ENCODE measurements around the gene SNRNP25.
"Not testable (repeated sequence)": the region's sequence is repeated elsewhere in the genome, so short reads cannot be mapped to it uniquely, and the experiment has no call there.

The SNRNP25 gene

GRCh38 chr16:42069-42457 is 11.6 kb upstream of the SNRNP25 start:
- DNase-seq (ENCODE audit: low spot score): no peak

- DNase-seq (ENCODE audit: low spot score): no peak
Measured at GRCh38 chr16:42691-43090, 10.9 kb upstream of the SNRNP25 start.

DNA sequence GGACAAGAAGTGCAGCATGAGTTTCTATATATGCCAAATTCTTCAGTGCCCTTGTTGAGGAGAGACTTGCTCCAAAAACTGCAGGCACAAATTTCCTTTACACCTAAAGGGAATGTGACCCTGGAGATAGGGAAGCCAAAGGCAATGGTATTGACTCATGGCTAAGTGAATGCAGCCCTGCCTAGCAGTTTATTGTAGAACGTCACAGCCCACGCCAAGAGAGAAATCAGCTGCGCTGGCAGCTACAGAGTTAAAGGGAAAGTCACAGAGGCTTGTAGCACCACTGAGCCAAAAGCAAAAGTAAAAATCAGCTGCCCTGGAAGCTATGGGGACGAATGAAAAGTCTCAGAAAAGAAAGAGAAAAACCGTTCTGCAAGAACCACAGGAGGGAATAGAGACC is 10.3 kb upstream of the SNRNP25 start:
- no peak for DNase-seq (ENCODE audit: low spot score)

- no peak for DNase-seq (ENCODE audit: low spot score)
Measured at GRCh38 chr16:44655-45054, 9.0 kb upstream of the SNRNP25 start.

DNA sequence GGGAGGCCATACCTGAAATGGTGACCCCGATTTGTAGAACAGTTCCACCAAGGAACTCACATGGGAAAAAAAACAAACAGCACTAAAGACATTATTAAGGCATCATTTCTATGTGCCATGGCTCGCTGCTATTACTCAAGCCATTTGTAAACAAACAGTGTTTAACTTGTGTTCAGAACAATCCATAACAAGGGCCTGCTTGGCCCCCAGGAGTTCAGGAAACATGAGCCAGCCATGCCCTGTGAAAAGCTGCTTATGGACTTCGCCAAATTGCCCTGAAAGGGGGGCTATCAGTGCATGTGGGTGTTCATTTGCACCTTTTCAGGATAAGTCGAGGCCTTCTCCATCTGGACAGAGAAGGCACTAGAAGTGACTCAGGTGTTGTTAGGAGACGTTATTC is 8.2 kb upstream of the SNRNP25 start:
- no peak for DNase-seq (ENCODE audit: low spot score)

GRCh38 chr16:46510-46909 is 7.1 kb upstream of the SNRNP25 start:
- DNase-seq (ENCODE audit: low spot score): not testable (repeated sequence)

GRCh38 chr16:47234-47633 is 6.4 kb upstream of the SNRNP25 start:
- no peak for DNase-seq (ENCODE audit: low spot score)

- DNase-seq (ENCODE audit: low spot score): no peak
Measured at GRCh38 chr16:50769-51591, 2.6 kb upstream of the SNRNP25 start.

DNA sequence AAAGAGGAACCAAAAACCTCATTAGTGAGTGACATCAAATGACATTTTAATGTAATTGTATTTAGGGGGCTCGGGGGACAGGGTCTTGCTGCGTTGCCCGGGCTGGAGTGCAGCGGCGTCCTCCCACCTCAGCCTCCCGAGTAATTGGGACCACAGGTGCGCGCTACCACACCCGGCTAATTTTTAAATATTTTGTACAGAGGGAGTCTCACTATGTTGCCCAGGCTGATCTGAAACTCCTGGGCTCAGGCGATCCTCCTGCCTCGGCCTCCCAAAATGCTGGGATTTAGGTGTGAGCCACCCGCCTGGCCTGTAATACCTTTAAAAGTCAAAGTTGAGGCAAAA is 581 bp downstream of the SNRNP25 start:
- DNase-seq (ENCODE audit: low spot score): no peak

DNA sequence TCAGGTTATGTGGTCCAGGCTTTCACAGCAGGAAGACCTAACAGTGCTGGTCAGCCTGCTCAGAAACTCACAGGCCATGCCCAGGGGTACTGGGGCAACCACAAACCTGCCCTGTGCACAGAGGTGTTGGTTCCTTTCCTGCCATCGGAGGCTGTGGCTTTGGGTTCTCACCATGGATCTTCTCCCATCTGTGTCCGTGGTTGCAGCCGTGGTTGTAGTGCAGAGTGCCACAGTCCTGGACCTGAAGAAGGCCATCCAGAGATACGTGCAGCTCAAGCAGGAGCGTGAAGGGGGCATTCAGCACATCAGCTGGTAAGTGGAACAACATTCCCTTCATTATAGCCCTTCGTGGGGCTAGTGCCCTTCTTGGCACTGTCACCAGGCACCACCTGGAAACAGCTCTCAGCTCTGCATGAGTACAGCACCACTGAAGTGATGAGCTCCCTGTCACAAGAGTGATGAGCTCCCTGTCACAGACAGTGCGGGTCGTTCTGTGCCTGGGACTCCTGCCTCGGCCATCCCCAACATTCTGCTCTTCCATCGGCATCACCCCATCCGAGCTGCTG is 2.0 kb downstream of the SNRNP25 start:
- no peak for DNase-seq (ENCODE audit: low spot score)

- no peak for DNase-seq (ENCODE audit: low spot score)
Measured at GRCh38 chr16:56231-56927, 2.8 kb downstream of the SNRNP25 start.

GRCh38 chr16:57711-58110 is 4.1 kb downstream of the SNRNP25 start:
- DNase-seq (ENCODE audit: low spot score): no peak

DNA sequence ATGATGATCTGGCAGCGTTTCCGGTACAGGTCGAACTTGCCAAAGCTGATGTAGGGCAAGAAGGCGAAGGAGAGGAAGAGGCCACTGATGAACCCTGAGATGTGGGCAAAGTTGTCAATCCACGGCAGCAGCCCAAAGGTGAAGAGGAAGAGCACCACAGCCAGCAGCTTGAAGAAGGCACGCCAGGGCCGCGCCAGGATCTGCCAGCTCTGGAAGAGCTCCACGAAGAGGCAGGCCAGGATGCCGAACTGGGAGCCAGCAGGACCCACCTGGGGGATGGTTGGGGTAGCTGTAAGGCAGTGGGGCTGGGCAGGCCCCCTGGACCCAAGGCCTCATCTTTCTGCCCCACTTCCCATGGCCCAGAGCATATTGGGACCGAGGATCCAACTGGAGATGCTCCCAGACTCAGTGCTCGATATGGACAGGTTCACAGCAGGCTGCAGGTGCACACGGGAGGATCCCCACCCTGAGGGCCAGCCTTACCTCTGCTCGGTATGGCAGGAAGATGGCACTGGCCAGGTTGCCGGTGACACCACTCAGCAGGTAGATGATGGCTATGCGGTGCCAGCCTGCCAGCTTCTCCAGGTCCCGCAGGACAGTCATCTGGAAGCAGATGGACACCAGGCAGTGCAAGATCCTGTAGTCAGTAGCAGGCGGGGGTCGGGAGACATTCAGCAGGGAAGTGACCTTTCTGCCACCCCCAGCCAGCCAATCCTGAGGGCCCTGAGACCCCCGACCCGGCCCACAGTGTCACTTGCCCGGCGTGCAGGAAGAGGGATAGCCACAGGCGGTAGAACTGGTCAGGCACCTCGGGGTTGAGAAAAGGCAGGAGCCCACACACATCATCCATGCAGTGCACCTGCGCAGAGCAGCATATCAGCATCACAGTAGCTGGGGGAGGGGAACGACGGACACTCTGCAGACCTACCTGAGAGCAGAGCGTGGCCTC is 5.1 kb downstream of the SNRNP25 start:
- no peak for DNase-seq (ENCODE audit: low spot score)

DNA sequence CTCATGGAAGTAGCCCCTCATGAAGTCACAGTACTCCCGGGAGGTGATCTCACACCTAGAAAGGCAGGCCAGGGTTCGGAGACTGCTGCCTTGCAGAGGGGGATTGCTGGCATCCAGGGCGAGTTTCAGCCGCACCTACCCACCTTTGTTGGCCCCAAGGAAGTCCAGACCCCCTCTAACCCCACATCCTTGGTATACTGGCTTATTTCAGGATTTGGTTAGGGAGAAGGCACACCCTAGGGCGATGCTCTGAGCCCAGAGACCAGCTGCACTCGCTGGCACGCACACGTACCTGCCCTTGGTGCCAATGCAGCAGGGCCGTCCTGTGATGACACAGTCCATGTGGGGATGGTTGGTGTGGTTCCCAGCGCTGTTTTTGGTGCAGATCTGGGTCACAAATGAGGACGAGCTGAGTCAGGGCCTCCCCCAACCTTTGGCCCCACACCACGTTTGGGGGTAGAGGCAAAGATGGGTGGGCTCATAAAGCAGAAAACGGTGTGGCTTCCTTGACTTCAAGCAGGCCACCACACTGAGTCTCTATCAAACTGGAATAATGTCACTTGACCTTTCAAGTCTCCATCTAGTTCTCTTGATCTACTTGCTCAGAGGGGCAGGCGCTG is 5.9 kb downstream of the SNRNP25 start:
- no peak for DNase-seq (ENCODE audit: low spot score)

DNA sequence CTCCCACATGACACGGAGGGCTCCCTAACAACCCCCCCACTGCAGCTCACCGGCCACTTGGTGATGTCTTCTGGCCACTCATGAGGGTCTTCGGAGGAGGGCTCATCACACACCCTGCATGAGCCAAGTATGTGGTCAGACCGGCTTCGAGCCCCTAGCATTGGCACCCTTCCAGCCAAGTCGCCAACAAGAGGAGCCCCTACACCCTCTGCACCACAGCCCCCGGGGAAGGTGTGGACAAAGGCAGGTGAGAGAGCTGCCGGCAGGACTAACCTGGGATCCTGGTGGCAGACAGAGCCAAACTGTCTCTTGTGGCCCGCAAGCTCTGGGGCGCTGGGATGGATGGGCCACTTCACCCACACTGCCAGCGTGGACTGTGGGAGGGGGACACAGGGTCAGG is 6.5 kb downstream of the SNRNP25 start:
- no peak for DNase-seq (ENCODE audit: low spot score)

DNA sequence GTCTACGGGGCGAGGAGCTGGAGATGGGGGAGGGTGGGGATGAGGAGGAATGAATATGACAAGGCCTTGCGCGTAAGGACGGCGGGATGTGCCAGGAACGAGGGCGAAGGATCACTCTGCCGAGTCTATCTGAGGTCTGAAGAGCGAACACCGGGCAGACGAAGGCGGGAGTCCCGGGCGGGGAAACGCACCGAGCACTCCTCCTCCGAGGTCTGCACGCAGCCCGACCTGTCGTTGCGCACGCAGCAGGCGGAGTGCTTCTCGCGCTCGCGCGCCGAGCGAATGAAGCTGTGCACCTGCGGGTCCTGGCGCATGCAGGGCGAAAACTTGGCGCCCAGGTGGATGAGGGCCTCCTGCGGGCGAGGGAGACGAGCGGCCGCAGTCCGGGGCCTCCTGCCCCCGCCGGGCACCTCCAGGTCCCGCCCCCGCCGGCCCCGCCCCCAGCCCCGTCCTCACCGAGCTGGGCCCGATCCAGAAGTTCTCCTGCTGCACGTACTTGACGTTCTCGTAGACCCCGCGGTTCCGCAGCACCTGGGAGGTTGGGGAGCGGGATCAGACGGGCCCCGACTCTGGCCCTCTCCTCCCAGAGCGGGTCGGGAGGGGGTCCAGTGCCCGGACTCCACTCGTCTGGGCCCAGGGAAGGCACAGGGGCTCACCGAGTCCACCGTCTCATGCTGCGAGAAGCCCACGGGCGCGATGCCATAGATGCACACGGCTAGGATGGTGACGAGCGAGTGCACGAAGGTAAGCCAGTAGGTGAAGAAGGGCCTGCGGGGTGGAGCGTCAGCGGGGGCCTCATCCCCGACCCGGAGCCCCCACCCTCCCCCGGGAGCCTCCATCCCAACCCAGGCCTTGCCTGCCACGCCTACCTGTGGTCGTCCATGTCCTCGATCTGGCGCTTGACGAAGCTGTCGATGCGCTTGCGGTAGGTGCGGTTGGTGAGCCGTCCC is 7.6 kb downstream of the SNRNP25 start:
- no peak for DNase-seq (ENCODE audit: low spot score)

DNA sequence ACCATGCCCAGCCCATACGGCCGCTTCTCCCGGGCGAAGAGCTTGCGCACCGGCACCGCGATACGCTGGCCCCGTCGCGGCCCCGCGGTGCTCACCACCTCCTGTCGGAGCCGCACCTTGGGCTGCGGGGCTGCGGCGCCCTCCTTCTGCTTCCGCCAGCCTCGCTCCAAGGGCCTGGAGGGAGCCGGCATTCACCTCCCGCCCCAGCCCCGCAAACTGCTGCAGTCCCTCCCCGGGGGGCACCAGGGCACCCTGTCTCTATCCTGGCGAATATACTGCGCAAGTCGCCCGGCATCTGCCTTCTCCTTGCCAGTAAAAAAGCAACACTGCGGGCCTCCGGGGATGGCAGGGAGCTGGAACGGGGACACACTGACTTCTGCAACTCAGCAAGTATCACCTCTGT is 8.3 kb downstream of the SNRNP25 start:
- DNase-seq (ENCODE audit: low spot score): no peak

GRCh38 chr16:62283-62967 is 8.8 kb downstream of the SNRNP25 start:
- no peak for DNase-seq (ENCODE audit: low spot score)

GRCh38 chr16:62968-63391 is 9.4 kb downstream of the SNRNP25 start:
- no peak for DNase-seq (ENCODE audit: low spot score)

GRCh38 chr16:63466-63865 is 9.8 kb downstream of the SNRNP25 start:
- DNase-seq (ENCODE audit: low spot score): no peak
